IPS-18c (cell line): Measurements from ENCODE around the gene MCOLN3.

Experiments
- H3K4me3 ChIP-seq: 2 replicates; pipeline ENCODE4 v1.7.0; 2013; ENCODE audit warnings: low read depth, mild to moderate bottlenecking, low read length, moderate library complexity; ENCODE audit not compliant: insufficient read depth
- H3K9me3 ChIP-seq: one replicate; pipeline ENCODE4 v1.6.1; 2013; ENCODE audit warnings: mild to moderate bottlenecking, low read length, moderate library complexity; ENCODE audit not compliant: control insufficient read depth, insufficient read depth

Gene MCOLN3

DNA sequence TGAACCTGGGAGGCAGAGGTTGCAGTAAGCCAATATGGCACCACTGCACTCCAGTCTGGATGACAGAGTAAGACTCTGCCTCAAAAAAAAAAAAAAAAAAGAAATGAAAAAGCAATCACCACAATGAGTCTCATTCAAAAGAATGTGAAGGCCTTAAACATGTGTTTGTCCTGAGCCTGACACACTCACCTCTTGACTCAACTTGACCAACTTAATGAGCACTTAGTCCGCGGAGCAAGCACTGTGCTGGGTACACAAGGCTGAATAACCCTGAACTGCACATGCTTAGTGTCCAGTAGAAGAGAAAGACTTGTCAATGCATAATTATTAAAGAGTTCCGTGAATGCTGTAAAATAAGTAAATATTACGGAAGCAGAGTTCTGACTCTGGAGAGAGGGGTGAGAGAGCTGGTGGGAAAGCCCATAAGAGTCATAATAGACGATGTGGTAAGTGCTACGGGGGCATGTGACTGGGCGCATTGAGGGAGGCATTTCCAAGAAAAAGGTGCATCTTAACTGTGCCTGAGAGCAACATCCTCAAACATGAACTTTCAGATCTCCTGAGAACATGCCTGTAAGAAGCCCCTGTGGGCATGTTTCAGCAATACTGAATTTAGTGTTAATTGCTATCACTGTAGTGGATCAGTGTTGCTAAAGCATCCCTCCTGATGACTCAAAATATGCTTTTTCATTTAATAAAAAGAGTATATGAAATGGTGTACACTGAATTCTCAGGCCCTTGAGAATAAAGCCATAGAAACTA, 78.6 kb downstream of the MCOLN3 start:
- Histone ChIP-seq H3K4me3 (no peak overlapping the region), H3K9me3 (peaks cover 2% of the 10 kb centered on the region)

DNA sequence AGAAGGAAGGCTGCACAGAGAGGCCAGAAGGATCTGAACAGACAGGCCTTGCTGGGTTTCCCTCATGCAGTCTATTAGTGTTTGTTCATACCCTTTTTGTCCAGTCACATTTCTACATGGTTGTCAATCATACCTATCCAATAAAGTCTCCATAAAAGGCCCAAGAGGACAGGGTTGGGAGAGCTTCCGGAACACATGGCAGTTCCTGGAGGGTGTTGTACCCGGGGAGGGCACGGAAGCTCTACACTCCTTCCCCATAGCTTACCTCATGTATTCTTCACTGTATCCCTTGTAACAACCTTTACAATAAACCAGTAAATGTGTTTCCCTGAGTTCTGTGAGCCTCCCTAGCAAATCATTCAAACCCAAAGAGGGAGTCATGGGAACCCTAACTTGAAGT, 79.4 kb downstream of the MCOLN3 start:
- no peak overlapping the region for H3K4me3 ChIP-seq
- peaks cover 4% of the 10 kb centered on the region for H3K9me3 ChIP-seq

DNA sequence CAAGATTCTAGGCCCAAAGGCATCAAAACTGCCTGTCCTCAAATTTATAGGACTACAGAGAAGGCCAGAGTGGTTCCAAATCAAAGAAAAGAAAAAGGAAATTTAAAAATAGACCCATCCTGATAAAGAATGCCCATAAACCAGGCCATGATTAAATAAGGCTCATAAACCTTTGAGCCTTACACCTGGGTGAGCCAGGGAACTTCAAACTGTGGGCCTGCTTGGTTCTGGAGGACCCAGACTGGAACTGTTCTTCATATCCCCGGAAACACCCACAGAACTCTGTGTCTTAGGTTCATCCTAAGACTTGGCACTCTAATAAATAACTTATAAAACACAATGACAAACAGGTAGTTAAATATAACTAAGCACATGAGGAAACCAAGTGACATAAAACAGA, 80.2 kb downstream of the MCOLN3 start:
- peaks cover 4% of the 10 kb centered on the region for H3K9me3 ChIP-seq
- H3K4me3 ChIP-seq: no peak overlapping the region
